HPDE6-E6E7 (cell line): ENCODE results near the gene CBX4.

Experiments
- DNase-seq: peaks from one replicate; pipeline ENCODE4 v3.0.0; 2011; ENCODE audit warnings: missing footprints; ENCODE audit errors: extremely low spot score

The CBX4 gene

DNA sequence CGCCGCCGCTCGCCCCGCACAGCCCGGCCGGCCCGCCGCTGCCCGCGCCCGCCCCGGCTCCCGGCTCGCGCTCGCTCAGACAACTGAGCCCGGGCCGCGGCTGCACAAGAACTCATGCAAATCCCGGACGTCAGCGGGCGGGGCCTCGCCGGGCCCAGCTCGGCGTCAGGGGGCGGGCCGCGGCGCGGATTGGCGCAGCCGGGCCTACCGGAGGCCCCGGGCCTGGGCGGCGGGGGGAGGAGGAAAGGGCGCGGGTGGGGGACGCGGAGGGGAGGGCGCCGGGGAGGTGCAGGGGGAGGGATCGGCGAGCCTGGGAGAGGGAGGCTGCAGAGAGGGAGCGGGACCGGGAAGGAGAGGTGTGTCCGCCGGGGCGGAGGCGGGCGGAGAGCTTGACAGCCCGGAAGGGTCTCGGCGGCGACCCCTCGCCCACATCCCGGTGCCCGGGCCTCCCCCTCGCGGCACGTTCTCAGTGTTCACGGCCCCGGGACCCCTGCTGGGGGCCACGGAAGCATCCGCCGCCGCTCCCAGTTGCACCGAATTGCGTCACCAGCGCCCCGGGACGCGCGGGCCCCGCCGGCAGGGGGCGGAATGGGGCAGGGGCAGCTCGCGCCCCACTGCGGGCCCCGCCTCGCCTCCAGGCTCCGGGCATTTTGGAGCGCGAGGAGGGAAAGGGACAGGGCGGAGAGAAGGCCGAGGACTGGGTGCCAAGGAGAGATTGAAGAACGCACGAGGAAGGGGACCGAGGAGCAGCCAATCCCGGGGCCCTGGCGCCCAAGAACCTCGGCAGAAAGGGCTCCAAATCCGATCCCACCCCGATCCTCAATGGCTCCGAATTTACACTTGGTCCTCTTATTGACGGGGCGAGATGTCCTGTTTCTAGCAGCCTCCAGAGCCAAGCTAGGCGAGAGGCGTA, at the start of gene CBX4:
Gene CBX4 (minus strand): TSS at position 85 of the 913 bp plus-strand sequence. CDS start 189 bp downstream, outside the sequence.
- peak; percentile 89 for DNase-seq

- no peak for DNase-seq
Measured at GRCh38 chr17:79888009-79888540, 48.8 kb upstream of the CBX4 start.

DNA sequence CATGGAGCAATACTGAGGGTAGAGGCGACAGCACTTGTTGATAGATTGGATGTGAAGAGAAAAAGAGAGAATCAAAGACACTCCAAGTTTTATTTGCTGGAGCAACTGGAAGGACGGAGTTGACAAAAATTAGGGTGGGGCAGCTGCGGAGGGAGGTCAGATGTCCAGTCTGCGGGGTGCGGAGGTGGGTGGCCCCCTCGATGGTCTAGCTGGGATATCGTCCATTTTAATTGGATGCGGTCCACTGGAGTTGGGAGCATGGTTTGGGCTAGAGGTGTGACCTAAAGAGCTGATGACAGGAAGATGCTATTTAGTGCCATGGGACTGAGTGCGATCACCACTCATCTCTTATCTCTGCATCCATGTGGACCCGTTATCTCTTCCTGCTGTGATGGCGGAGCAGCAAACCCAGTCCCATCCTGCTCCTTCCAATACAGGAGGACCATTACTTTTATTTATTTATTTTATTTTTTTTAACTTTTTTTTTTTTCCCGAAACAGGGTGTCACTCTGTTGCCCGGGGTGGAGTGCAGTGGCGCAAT, 48.3 kb upstream of the CBX4 start:
- DNase-seq, result no peak

DNA sequence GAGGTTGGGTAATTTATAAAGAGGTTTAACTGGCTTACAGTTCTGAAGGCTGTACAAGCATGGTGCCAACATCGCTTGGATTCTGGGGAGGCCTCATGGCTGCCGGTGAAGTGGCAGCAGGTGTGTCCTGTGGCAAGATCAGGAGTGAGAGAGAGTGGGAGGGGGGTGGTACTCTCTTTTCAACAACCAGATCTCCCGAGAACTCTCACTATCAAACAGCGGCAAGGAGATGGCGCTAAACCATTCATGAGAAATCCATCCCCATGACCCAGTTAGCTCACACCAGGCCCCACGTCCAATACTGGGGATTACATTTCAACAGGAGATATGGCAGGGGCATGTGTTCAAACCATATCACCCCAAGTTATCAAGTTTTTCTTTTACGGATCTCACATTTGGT, 44.0 kb upstream of the CBX4 start:
- DNase-seq, result no peak

DNA sequence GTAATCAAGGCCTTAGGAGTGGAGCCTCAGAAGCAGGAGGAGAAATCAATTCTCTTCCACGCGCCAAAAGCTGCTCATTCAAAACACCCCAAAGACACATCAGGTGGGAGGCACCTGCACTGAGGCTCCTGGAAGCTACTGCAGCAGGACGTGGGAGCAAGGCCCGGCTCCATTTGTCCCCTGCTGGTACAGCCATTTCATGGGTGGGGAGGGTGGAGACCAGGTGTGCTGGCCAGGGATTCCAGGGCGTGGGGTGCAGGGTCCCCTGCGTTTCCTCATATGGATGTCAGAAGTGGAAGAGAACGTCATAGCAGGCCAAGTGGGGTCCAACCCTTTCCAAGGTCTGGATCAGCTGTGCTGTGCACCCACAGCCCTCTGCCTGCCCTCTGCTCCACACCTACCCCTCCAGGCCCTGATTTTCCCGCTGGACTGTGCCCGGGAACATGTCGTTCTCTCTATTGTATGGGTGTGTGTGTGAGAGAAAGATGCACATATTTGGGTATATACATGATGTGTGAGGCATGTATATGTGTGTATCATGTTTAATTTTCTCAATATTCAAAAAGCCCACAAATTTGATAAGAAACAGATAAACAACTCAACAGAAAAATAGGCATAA, 39.2 kb upstream of the CBX4 start:
- DNase-seq, result no peak

- DNase-seq, result no peak
Measured at GRCh38 chr17:79877041-79877440, 37.8 kb upstream of the CBX4 start.

GRCh38 chr17:79875511-79875910, 36.3 kb upstream of the CBX4 start:
- DNase-seq, result no peak

DNA sequence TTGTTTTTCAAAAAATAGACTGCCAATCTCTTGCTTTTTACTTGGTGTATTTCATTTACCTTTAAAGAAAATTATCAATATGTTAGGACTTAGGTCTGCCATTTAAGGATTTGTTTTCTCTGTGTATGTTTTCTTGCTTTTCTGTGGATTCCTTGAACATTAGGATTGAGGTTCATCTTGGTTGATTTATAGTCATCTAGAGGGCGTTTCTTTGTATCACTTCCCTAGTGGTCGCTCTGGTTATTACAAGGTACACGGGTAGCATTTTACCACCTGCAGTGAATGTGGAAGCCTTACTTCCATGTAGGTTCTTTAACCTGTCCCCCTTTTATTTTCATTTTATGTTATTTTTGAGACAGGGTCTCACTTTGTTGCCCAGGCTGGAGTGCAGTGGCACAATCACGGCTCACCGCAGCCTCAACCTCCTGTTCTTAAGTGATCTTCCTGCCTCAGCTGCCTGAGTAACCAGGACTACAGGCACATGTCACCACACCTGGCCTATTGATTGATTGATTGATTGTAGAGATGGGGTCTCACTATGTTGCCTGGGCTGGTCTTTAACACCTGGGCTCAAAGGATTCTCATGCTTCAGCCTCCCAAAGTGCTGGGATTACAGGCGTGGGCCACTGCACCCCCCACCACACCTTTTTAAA, 35.2 kb upstream of the CBX4 start:
- no peak for DNase-seq

GRCh38 chr17:79873583-79873982, 34.3 kb upstream of the CBX4 start:
- no peak for DNase-seq

- no peak for DNase-seq
Measured at GRCh38 chr17:79872762-79873161, 33.5 kb upstream of the CBX4 start.

DNA sequence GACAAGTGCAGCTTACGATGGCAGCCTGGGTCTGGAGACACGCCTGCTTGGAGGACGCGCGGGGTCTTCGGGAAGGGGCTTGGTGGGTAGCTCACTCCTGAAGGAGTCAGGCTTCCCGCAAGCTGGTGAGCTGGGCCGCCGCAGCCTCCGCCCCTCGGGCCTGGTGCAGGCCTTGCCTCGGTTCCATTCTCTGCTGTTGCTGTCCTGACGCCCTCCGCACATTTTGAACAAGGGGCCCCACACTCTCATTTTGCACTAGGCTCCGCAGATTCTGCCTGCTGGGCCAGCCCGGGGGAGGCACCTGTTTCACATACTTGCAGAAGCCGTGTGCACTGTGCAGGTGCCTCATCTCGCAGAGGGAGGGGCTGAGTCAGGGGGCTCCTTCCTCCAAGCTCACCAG, 31.9 kb upstream of the CBX4 start:
- no peak for DNase-seq

DNA sequence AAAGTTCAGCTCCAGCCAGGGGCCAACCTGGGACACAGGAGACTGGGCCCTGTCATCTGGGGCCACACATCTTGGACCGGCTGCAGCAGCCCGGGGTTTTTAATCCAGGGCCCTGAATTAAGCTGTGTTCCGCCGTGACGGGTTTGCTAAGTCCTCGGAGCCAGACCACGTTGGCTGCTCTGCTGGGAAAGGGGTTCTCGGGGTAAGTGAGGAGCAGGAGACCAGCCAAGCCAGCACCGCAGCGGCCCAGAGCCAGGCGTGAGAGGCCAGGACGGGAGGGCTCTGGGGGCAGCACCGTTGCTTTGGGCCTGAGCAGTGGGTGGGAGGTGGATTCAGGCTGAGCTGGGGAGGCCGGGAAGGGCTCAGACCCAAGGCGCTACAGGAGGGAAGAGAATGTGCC, 31.3 kb upstream of the CBX4 start:
- no peak for DNase-seq

DNA sequence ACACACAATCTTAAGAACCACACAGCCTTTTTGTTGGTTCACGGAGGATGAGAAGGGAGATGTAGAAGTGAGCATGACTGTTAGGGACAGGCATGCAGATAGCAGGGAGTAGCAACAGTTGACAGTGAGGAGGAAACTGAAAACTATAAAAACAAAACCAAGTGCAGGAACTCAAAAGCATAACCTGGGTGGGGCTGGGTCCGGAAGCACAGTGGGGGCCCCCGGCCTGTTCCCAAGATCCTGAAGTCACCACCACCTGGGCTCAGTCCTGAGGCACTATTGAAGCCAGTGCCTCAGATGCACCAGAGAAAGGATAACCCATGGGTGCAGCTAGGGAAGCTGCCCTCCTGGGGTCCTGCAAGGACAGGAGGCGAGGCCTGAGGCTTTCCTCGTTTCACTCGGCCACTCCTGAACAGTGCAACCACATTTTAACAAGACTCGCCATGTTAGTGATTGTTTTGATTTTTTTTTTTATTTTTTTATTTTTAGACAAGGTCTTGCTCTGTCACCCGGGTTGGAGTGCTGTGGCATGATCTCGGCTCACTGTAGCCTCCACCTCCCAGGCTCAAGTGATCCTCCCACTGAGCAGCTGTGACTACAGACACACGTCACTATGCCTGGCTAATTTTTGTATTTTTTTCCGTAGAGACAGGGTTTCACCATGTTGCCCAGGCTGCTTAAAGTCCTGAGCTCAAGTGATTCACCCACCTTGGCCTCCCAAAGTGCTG, 27.7 kb upstream of the CBX4 start:
- no peak for DNase-seq

DNA sequence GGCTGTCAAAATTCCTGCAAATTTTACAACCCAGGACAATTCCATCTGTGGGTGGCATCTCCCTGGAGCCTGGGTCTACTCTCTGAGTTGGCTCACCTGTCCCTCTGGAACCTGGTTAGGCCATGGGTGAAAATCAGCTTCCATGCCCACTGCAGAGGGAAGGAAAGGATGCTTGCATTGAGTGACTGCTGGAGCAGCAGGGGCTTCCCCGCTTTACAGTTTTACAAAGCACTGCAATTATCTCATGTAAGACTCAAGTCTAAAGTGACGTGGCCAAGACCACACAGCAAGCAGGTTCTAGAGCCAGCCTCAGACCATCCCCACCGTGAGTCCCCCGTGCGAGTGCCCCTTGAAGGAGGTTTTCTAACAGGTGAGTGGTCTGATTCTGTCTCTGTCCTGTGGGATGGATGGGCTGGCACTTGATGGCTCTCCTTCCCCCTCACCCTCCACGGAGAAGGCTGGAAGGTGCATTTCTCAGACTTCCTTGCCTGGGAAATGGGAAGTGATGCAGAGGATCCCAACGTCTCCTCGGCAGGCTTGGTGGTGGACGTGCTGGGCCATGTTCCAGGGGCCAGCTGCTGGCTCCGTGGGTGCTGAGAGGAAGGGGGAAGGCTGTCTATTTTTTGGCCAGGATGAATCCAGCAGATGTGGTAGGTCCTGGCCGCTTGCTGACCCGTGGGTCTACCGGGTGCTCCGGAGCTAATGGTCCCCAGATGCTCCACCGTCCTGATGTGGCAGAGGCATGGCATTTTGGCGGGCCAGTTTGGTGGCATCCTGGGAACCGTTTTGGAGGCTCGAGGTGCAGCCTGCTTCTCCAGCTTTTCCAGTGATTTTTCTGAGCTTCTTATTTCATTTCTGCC, 26.3 kb upstream of the CBX4 start:
- no peak for DNase-seq

DNA sequence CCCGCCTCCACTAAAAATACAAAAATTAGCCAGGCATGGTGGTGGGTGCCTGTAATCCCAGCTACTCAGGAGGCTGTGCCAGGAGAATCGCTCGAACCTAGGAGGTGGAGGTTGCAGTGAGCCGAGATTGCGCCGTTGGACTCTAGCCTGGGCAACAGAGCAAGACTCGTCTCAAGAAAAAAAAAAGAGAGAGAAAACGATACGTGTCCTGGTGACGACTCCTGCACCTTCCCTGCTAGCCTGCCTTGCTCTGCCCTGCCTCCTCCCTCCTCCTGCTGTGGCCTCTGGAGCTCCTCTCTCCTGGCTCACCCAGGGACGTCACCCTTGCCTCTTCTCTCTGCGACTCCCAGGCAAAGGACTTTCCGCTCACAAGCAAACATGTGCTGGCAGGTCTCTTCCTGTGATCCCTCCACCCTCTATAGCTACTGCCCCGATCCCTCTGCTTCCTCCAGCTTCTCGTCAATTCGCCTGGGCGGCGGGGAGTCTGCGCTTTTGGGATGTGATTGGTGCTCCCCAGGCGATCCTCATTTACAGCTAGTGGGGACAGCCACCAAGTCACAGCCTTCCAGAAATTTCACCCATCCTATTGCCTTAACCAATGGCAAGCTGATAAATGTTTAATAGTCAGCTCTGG, 25.5 kb upstream of the CBX4 start:
- DNase-seq, result no peak

DNA sequence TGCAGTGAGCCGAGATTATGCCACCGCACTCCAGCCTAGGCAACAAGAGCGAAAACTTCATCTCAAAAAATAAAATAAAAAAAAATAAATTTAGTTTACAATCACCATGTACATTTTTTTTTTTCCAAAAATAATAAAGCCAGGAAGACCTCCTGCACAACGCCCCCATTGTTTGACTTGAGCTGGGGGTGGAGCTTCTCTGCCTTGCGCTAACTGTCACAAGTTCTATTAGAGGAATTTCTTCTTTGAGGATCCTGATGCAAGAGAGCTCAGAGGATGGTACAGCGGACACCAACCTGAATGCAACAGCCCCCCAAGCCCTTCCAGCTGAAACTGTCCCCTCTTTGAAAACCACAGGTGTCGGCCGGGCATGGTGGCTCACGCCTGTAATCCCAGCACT, 24.9 kb upstream of the CBX4 start:
- DNase-seq, result no peak

GRCh38 chr17:79862771-79863440, 23.7 kb upstream of the CBX4 start:
- no peak for DNase-seq

DNA sequence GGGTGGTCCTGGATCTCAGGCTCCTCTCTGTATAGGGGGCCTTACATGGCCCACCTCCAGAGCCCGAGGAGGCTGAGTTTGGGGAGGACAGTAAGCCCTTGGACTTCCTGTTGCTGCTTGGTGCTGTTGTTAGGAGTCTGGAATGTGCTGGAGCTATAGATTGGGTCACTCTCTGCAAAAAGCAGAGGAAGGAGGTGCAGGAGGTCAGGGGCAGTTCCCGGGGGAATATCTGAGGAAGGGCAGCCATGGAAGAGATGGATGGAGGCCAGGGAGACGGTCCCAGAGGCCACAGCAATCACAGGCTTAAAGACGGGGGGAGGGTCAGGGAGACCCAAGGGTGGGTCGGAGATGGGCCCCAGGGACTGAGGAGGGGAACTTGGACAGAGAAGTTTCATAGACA, 23.0 kb upstream of the CBX4 start:
- DNase-seq, result no peak

GRCh38 chr17:79861413-79862216, 22.4 kb upstream of the CBX4 start:
- no peak for DNase-seq
